SIG-M5 treated with dmso at 0.1 percent for 504 hours (cell line): ENCODE data around the gene RAB40B.
"Not testable (repeated sequence)": the region's sequence is repeated elsewhere in the genome, so short reads cannot be mapped to it uniquely, and the experiment has no call there.

ENCODE experiments used
- DNase-seq: peaks from one replicate; lab custom pipeline; 2025; ENCODE audit not compliant: unreplicated experiment; lab: John Stamatoyannopoulos, UW

RAB40B gene

GRCh38 chr17:82668631-82669099 is 29.8 kb downstream of the RAB40B start:
- DNase-seq, result peak; percentile 36

GRCh38 chr17:82668024-82668630 is 30.4 kb downstream of the RAB40B start:
- DNase-seq, result no peak

- no peak for DNase-seq
Measured at GRCh38 chr17:82667668-82668000, 30.9 kb downstream of the RAB40B start.

- DNase-seq, result no peak
Measured at GRCh38 chr17:82666931-82667667, 31.4 kb downstream of the RAB40B start.

GRCh38 chr17:82665891-82666290 is 32.6 kb downstream of the RAB40B start:
- DNase-seq, result no peak

- DNase-seq, result no peak
Measured at GRCh38 chr17:82665217-82665616, 33.3 kb downstream of the RAB40B start.

- no peak for DNase-seq
Measured at GRCh38 chr17:82664701-82665182, 33.8 kb downstream of the RAB40B start.

- DNase-seq, result no peak
Measured at GRCh38 chr17:82664276-82664575, 34.3 kb downstream of the RAB40B start.

GRCh38 chr17:82663381-82664275 is 34.9 kb downstream of the RAB40B start:
- no peak for DNase-seq

GRCh38 chr17:82662711-82663261 is 35.7 kb downstream of the RAB40B start:
- no peak for DNase-seq

GRCh38 chr17:82661717-82662683 is 36.5 kb downstream of the RAB40B start:
- DNase-seq, result no peak

- no peak for DNase-seq
Measured at GRCh38 chr17:82659886-82660285, 38.6 kb downstream of the RAB40B start.

GRCh38 chr17:82658796-82659452 is 39.6 kb downstream of the RAB40B start:
- no peak for DNase-seq

- no peak for DNase-seq
Measured at GRCh38 chr17:82658331-82658730, 40.2 kb downstream of the RAB40B start.

GRCh38 chr17:82657926-82658325 is 40.6 kb downstream of the RAB40B start:
- no peak for DNase-seq

- no peak for DNase-seq
Measured at GRCh38 chr17:82656266-82656665, 42.2 kb downstream of the RAB40B start.

GRCh38 chr17:82655523-82655922 is 43.0 kb downstream of the RAB40B start:
- no peak for DNase-seq

- peak; percentile 44 for DNase-seq
Measured at GRCh38 chr17:82655038-82655479, 43.4 kb downstream of the RAB40B start.

- not testable (repeated sequence) for DNase-seq
Measured at GRCh38 chr17:82654611-82655010, 43.9 kb downstream of the RAB40B start.
